ENCODE results near the gene AUTS2.

DNA sequence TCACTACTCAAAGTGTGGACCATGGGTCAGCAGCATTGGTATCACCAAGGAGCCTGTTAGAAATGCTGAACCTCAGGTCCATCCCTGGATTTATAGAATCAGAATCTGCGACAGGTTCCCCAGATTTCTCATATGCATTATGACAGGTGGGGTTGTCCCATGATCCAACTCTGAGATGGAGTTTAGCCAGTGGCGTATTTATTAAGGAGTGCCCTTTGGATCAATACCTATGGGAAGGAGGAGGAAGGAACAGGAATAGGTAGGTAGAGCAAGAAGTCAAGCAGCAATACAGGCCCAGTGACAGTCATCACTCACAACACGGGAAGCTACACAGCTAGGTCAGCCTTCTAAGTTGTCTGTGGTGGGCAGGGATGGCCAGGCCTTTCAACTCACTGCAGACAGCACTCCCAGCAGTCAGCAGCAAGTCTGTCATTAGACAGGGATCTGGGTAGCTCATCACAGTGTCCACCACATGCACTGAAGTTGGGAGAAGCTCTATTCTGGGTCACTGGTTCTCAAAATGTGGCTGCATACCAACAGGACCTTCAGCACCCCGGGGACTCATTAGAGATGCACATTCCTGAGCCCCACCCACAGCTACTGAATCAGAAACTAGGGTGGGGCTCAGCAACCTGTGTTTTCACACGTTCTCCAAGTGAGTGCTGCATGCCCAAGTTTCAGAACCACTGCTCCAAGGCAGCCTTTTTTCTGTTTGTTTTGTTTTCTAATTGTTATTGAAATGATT lies 1001.3 kb downstream of the AUTS2 start:
- TF ChIP-seq, protein P1, sequence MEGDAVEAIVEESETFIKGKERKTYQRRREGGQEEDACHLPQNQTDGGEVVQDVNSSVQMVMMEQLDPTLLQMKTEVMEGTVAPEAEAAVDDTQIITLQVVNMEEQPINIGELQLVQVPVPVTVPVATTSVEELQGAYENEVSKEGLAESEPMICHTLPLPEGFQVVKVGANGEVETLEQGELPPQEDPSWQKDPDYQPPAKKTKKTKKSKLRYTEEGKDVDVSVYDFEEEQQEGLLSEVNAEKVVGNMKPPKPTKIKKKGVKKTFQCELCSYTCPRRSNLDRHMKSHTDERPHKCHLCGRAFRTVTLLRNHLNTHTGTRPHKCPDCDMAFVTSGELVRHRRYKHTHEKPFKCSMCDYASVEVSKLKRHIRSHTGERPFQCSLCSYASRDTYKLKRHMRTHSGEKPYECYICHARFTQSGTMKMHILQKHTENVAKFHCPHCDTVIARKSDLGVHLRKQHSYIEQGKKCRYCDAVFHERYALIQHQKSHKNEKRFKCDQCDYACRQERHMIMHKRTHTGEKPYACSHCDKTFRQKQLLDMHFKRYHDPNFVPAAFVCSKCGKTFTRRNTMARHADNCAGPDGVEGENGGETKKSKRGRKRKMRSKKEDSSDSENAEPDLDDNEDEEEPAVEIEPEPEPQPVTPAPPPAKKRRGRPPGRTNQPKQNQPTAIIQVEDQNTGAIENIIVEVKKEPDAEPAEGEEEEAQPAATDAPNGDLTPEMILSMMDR (IDR thresholded peaks at IDR 0.05; ENCODE audit: insufficient read depth, low read length, poor library complexity, severe bottlenecking) = no peak
- no peak for TF ChIP-seq EZH2phosphoT487 (conservative IDR thresholded peaks at IDR 0.05; ENCODE audit: low read length)

All from SU-DHL-6 (cell line).